Progenitor cell of endocrine pancreas (in vitro differentiated cells): ENCODE data around the gene STARD9. TPM values are rescaled to one million over a fixed set of nuclear protein-coding genes. Genes with fewer than 3 reads are reported as not detected.

Experiments used
- DNase-seq: peaks from one replicate; pipeline ENCODE4 v3.0.0; 2021; ENCODE audit warnings: low spot score; ENCODE audit not compliant: unreplicated experiment
- H3K27ac Mint-ChIP-seq: 2 replicates; pipeline ENCODE4 v1.8.0; 2021; ENCODE audit warnings: mild to moderate bottlenecking, moderate library complexity, mixed read lengths
- H3K27me3 Mint-ChIP-seq: 2 replicates; pipeline ENCODE4 v1.8.0; 2021; ENCODE audit warnings: mixed read lengths
- H3K36me3 Mint-ChIP-seq: 2 replicates; pipeline ENCODE4 v1.8.0; 2022; ENCODE audit warnings: mixed read lengths; ENCODE audit not compliant: insufficient read depth
- H3K4me1 Mint-ChIP-seq: 2 replicates; pipeline ENCODE4 v1.8.0; 2021; ENCODE audit warnings: low read depth, mixed read lengths
- H3K4me3 Mint-ChIP-seq: 2 replicates; pipeline ENCODE4 v1.8.0; 2021; ENCODE audit warnings: low read depth, mild to moderate bottlenecking, moderate library complexity, mixed read lengths
- H3K9me3 Mint-ChIP-seq: 2 replicates; pipeline ENCODE4 v1.8.0; 2021; ENCODE audit warnings: low read depth, mixed read lengths
- CTCF ChIP-seq: fragments of 200-600 bp; sonication (generic); IDR thresholded peaks from one replicate; pipeline ENCODE4 v1.5.0; 2021; ENCODE audit warnings: antibody characterized with exemption, mild to moderate bottlenecking; ENCODE audit not compliant: unreplicated experiment
- total RNA-seq: library from RNA; stranded (reverse); gene quantifications from 2 replicates; pipeline ENCODE4 v1.2.1, GENCODE V29; 2021

The STARD9 gene
- total RNA-seq, 1 donor from 2014 or later, result 1.8 TPM

- Mint-ChIP-seq H3K9me3 (no peaks in the 10 kb centered on the region), H3K27me3 (no peaks in the 10 kb centered on the region), H3K4me3 (no peak overlapping the region), H3K4me1 (no peaks in the 10 kb centered on the region), H3K36me3 (peaks cover 23% of the 10 kb centered on the region), H3K27ac (no peak overlapping the region)
- TF ChIP-seq CTCF, result no peak
- no peak for DNase-seq
These were observed 153.2 kb downstream of the STARD9 start for GRCh38 chr15:42728560-42728959.

- no peak overlapping the region for H3K4me3 Mint-ChIP-seq
- peaks cover 23% of the 10 kb centered on the region for H3K36me3 Mint-ChIP-seq
- H3K4me1 Mint-ChIP-seq, result no peaks in the 10 kb centered on the region
- DNase-seq, result no peak
- H3K9me3 Mint-ChIP-seq, result no peaks in the 10 kb centered on the region
- H3K27ac Mint-ChIP-seq, result no peak overlapping the region
- H3K27me3 Mint-ChIP-seq, result no peaks in the 10 kb centered on the region
- TF ChIP-seq CTCF, result no peak
These were observed 153.6 kb downstream of the STARD9 start for GRCh38 chr15:42728972-42729371.

GRCh38 chr15:42729409-42729808, 154.0 kb downstream of the STARD9 start:
- no peak for DNase-seq
- no peaks in the 10 kb centered on the region for H3K9me3 Mint-ChIP-seq
- no peaks in the 10 kb centered on the region for H3K4me1 Mint-ChIP-seq
- no peak overlapping the region for H3K27ac Mint-ChIP-seq
- no peaks in the 10 kb centered on the region for H3K27me3 Mint-ChIP-seq
- no peak for TF ChIP-seq CTCF
- peaks cover 24% of the 10 kb centered on the region for H3K36me3 Mint-ChIP-seq
- H3K4me3 Mint-ChIP-seq, result no peak overlapping the region

GRCh38 chr15:42730135-42730534, 154.7 kb downstream of the STARD9 start:
- H3K27ac Mint-ChIP-seq, result peak overlapping the region; percentile 37
- no peaks in the 10 kb centered on the region for H3K4me1 Mint-ChIP-seq
- no peak for DNase-seq
- peaks cover 24% of the 10 kb centered on the region for H3K36me3 Mint-ChIP-seq
- H3K9me3 Mint-ChIP-seq, result no peaks in the 10 kb centered on the region
- no peak overlapping the region for H3K4me3 Mint-ChIP-seq
- H3K27me3 Mint-ChIP-seq, result no peaks in the 10 kb centered on the region
- no peak for TF ChIP-seq CTCF

- H3K36me3 Mint-ChIP-seq, result peaks cover 23% of the 10 kb centered on the region
- DNase-seq, result no peak
- no peaks in the 10 kb centered on the region for H3K4me1 Mint-ChIP-seq
- no peaks in the 10 kb centered on the region for H3K9me3 Mint-ChIP-seq
- no peak for TF ChIP-seq CTCF
- peak overlapping the region; percentile 37 for H3K27ac Mint-ChIP-seq
- no peak overlapping the region for H3K4me3 Mint-ChIP-seq
- no peaks in the 10 kb centered on the region for H3K27me3 Mint-ChIP-seq
These were observed 155.1 kb downstream of the STARD9 start for GRCh38 chr15:42730536-42730935.

GRCh38 chr15:42731461-42731860, 156.1 kb downstream of the STARD9 start:
- Mint-ChIP-seq H3K27me3 (no peaks in the 10 kb centered on the region), H3K36me3 (peaks cover 23% of the 10 kb centered on the region), H3K27ac (no peak overlapping the region), H3K9me3 (no peaks in the 10 kb centered on the region), H3K4me1 (peaks cover 2% of the 10 kb centered on the region), H3K4me3 (no peak overlapping the region)
- no peak for DNase-seq
- TF ChIP-seq CTCF, result no peak
